ENCODE results near the gene PPM1H. TPM values are rescaled to one million over a fixed set of nuclear protein-coding genes. Genes with fewer than 3 reads are reported as not detected.
A peak's percentile ranks its signal among the peaks of the same experiment; 100 is the strongest.
"Not testable (repeated sequence)": the region's sequence is repeated elsewhere in the genome, so short reads cannot be mapped to it uniquely, and the experiment has no call there.

The PPM1H gene
- total RNA-seq, 1 donor from 2014 or later = 7.2 TPM

- no peak for DNase-seq (ENCODE audit: extremely low read depth, low read depth, low spot score)
Measured at GRCh38 chr12:62749586-62749985, 185.4 kb downstream of the PPM1H start.

- DNase-seq (ENCODE audit: extremely low read depth, low read depth, low spot score) = no peak
Measured at GRCh38 chr12:62748941-62749468, 185.9 kb downstream of the PPM1H start.

- no peak for DNase-seq (ENCODE audit: extremely low read depth, low read depth, low spot score)
Measured at GRCh38 chr12:62744551-62744950, 190.4 kb downstream of the PPM1H start.

GRCh38 chr12:62739266-62740015 lies 195.5 kb downstream of the PPM1H start:
- DNase-seq (ENCODE audit: extremely low read depth, low read depth, low spot score) = no peak

- DNase-seq (ENCODE audit: extremely low read depth, low read depth, low spot score) = no peak
Measured at GRCh38 chr12:62738616-62739015, 196.3 kb downstream of the PPM1H start.

GRCh38 chr12:62738105-62738504 lies 196.8 kb downstream of the PPM1H start:
- DNase-seq (ENCODE audit: extremely low read depth, low read depth, low spot score) = no peak

GRCh38 chr12:62737615-62738014 lies 197.3 kb downstream of the PPM1H start:
- no peak for DNase-seq (ENCODE audit: extremely low read depth, low read depth, low spot score)

GRCh38 chr12:62737188-62737587 lies 197.8 kb downstream of the PPM1H start:
- DNase-seq (ENCODE audit: extremely low read depth, low read depth, low spot score) = no peak

- DNase-seq (ENCODE audit: extremely low read depth, low read depth, low spot score) = no peak
Measured at GRCh38 chr12:62736596-62736995, 198.4 kb downstream of the PPM1H start.

GRCh38 chr12:62732861-62733427 lies 202.0 kb downstream of the PPM1H start:
- peak; percentile 55 for DNase-seq (ENCODE audit: extremely low read depth, low read depth, low spot score)

- DNase-seq (ENCODE audit: extremely low read depth, low read depth, low spot score) = no peak
Measured at GRCh38 chr12:62731055-62731820, 203.7 kb downstream of the PPM1H start.

- no peak for DNase-seq (ENCODE audit: extremely low read depth, low read depth, low spot score)
Measured at GRCh38 chr12:62730649-62731048, 204.3 kb downstream of the PPM1H start.

GRCh38 chr12:62729579-62730544 lies 205.1 kb downstream of the PPM1H start:
- not testable (repeated sequence) for DNase-seq (ENCODE audit: extremely low read depth, low read depth, low spot score)

GRCh38 chr12:62728741-62729140 lies 206.2 kb downstream of the PPM1H start:
- no peak for DNase-seq (ENCODE audit: extremely low read depth, low read depth, low spot score)

GRCh38 chr12:62726471-62726980 lies 208.4 kb downstream of the PPM1H start:
- no peak for DNase-seq (ENCODE audit: extremely low read depth, low read depth, low spot score)

- no peak for DNase-seq (ENCODE audit: extremely low read depth, low read depth, low spot score)
Measured at GRCh38 chr12:62725781-62726180, 209.2 kb downstream of the PPM1H start.

GRCh38 chr12:62724947-62725451 lies 210.0 kb downstream of the PPM1H start:
- DNase-seq (ENCODE audit: extremely low read depth, low read depth, low spot score) = peak; percentile 91

- no peak for DNase-seq (ENCODE audit: extremely low read depth, low read depth, low spot score)
Measured at GRCh38 chr12:62724285-62724684, 210.7 kb downstream of the PPM1H start.

GRCh38 chr12:62722971-62723680 lies 211.8 kb downstream of the PPM1H start:
- DNase-seq (ENCODE audit: extremely low read depth, low read depth, low spot score) = no peak

Data from glomerular endothelial cell (primary cell).